Tibial nerve (tissue), 4 donors: ENCODE measurements around the gene ASIC3.

Experiments
- EP300 ChIP-seq, 2 donors: sonication (generic); formaldehyde crosslinking; IDR thresholded peaks; one replicate each; pipeline ENCODE4 v1.6.1; 2017; ENCODE audit warnings: antibody characterized with exemption in 2 of 2, mild to moderate bottlenecking in 1 of 2
- POLR2A ChIP-seq, 2 donors: fragments of 450-650 bp; IDR thresholded peaks; one replicate each; pipeline ENCODE4 v1.6.1; 2017; ENCODE audit warnings: antibody characterized with exemption in 2 of 2, mild to moderate bottlenecking in 2 of 2, moderate library complexity in 2 of 2
- TF ChIP-seq, protein P1 (sequence below), 5 experiments: fragments of 200-600 bp in 3 of 5; fragments of 450-650 bp in 2 of 5; sonication (generic) in 3 of 5; IDR thresholded peaks; one replicate each; pipeline ENCODE4 v1.5.1; 2016 to 2019; ENCODE audit warnings: antibody characterized with exemption in 5 of 5, mild to moderate bottlenecking in 3 of 5, moderate library complexity in 2 of 5

DNA sequence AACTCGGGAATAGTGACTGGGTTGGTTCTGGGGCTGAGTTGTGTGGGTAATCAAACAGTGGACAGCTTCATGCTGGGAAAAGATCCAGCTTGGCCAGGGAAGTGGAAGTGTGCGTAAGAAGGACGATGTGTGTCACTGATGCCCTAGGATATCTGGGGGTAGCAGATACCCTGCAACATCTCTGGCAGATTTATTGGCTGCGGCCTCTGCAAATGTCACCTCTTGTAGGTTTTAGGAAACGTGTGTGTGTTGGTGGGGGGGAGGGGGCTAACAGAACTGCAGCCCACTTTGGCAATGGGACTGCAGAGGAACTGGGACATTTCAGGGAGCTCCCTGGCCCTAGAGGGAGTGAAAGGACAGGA lies 37.0 kb downstream of the ASIC3 start:
- TF ChIP-seq POLR2A (IDR thresholded peaks at IDR 0.05) (no peak), EP300 (IDR thresholded peaks at IDR 0.05) (no peak)
- TF ChIP-seq, protein P1, sequence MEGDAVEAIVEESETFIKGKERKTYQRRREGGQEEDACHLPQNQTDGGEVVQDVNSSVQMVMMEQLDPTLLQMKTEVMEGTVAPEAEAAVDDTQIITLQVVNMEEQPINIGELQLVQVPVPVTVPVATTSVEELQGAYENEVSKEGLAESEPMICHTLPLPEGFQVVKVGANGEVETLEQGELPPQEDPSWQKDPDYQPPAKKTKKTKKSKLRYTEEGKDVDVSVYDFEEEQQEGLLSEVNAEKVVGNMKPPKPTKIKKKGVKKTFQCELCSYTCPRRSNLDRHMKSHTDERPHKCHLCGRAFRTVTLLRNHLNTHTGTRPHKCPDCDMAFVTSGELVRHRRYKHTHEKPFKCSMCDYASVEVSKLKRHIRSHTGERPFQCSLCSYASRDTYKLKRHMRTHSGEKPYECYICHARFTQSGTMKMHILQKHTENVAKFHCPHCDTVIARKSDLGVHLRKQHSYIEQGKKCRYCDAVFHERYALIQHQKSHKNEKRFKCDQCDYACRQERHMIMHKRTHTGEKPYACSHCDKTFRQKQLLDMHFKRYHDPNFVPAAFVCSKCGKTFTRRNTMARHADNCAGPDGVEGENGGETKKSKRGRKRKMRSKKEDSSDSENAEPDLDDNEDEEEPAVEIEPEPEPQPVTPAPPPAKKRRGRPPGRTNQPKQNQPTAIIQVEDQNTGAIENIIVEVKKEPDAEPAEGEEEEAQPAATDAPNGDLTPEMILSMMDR (IDR thresholded peaks at IDR 0.05), result no peak
